HuH-7.5 (cell line): Measurements from ENCODE around the gene AVP.
A peak's percentile ranks its signal among the peaks of the same experiment; 100 is the strongest.
"Not testable (repeated sequence)": the region's sequence is repeated elsewhere in the genome, so short reads cannot be mapped to it uniquely, and the experiment has no call there.

Experiments
- DNase-seq: peaks from one replicate; pipeline ENCODE4 v3.0.0; 2011; ENCODE audit warnings: low spot score

AVP gene

GRCh38 chr20:3082955-3083952 lies 1.3 kb downstream of the AVP start:
- DNase-seq, result no peak

- DNase-seq, result peak; percentile 76
These were observed 2.1 kb downstream of the AVP start for GRCh38 chr20:3082306-3082951.

- no peak for DNase-seq
These were observed 2.9 kb downstream of the AVP start for GRCh38 chr20:3081641-3082040.

- no peak for DNase-seq
These were observed 3.6 kb downstream of the AVP start for GRCh38 chr20:3080939-3081388.

GRCh38 chr20:3077618-3078134 lies 6.8 kb downstream of the AVP start:
- DNase-seq, result no peak

GRCh38 chr20:3075315-3075714 lies 9.2 kb downstream of the AVP start:
- DNase-seq, result not testable (repeated sequence)

- no peak for DNase-seq
These were observed 9.7 kb downstream of the AVP start for GRCh38 chr20:3074812-3075211.

GRCh38 chr20:3073251-3073643 lies 11.3 kb downstream of the AVP start:
- DNase-seq, result not testable (repeated sequence)

- DNase-seq, result no peak
These were observed 11.8 kb downstream of the AVP start for GRCh38 chr20:3072530-3073250.

GRCh38 chr20:3071610-3072529 lies 12.7 kb downstream of the AVP start, which contains the start of gene OXT:
Gene OXT, plus strand, starts transcription at chr20:3071620. Its CDS starts 36 bp downstream, at chr20:3071656.
- no peak for DNase-seq

GRCh38 chr20:3071266-3071609 lies 13.3 kb downstream of the AVP start:
- DNase-seq, result no peak

GRCh38 chr20:3070725-3071124 lies 13.8 kb downstream of the AVP start:
- no peak for DNase-seq

- DNase-seq, result no peak
These were observed 15.3 kb downstream of the AVP start for GRCh38 chr20:3068986-3069900.

GRCh38 chr20:3068075-3068474 lies 16.4 kb downstream of the AVP start:
- DNase-seq, result no peak

- DNase-seq, result no peak
These were observed 17.1 kb downstream of the AVP start for GRCh38 chr20:3067139-3068014.

- not testable (repeated sequence) for DNase-seq
These were observed 20.4 kb downstream of the AVP start for GRCh38 chr20:3064119-3064518.

GRCh38 chr20:3059489-3059888 lies 25.0 kb downstream of the AVP start:
- no peak for DNase-seq

GRCh38 chr20:3051385-3052019 lies 33.0 kb downstream of the AVP start:
- no peak for DNase-seq
